ENCODE data around the gene SLC25A17. TPM values are rescaled to one million over a fixed set of nuclear protein-coding genes. Genes with fewer than 3 reads are reported as not detected.
"Not testable (repeated sequence)": the region's sequence is repeated elsewhere in the genome, so short reads cannot be mapped to it uniquely, and the experiment has no call there.

Gene SLC25A17
- total and polyA plus RNA-seq, 2 donors from 2014 or later = 15.3 to 23.8 TPM

DNA sequence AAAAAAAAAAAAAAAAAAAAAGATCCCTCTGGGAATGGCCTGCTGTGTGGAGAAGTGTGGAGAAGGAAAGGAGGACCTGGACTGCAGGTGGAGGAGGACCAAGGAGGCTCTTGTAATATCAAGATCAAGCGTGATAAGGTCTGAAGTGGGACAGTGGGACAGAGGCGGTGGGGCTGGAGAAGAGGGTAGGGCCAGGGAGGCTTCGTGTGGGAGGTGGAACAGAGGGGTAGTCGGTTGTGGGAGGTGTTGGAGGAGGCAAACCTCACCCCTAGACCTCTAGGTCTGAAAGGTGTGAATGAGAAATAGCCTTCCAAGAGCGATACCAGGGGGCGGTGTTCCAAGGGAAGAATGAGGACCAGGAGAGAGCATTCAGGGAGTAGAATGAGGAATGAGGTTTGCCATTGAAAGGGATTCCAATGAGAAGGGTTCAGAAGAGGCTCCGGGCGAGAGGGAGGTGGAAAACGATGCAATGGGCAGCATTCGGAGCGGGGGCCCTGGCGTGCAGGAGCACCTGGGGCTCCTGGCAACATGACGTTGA is 95.7 kb downstream of the SLC25A17 start:
- Histone ChIP-seq H3K9ac (ENCODE audit: low read length in 3 of 3) (no peak overlapping the region), H3K4me3 (ENCODE audit: low read length in 3 of 3) (no peak overlapping the region), H3K36me3 (ENCODE audit: control insufficient read depth in 2 of 3, insufficient read depth in 3 of 3, low read length in 3 of 3) (no peaks in the 10 kb centered on the region), H3K27me3 (ENCODE audit: control insufficient read depth, insufficient read depth, low read length) (no peaks in the 10 kb centered on the region), H3K27ac (ENCODE audit: low read depth in 2 of 2, low read length in 2 of 2) (no peak overlapping the region), H3K9me3 (ENCODE audit: control insufficient read depth in 2 of 3, insufficient read depth in 1 of 3, low read length in 3 of 3) (no peaks in the 10 kb centered on the region), H3K4me1 (ENCODE audit: control insufficient read depth in 2 of 3, insufficient read depth in 2 of 3, low read depth in 1 of 3, low read length in 3 of 3) (peaks cover 3 to 4% (median 3%) of the 10 kb centered on the region in 3 donors)
- intact Hi-C loops (cut with DNase I) = no loop called here
- DNase-seq (peak in 1 of 5 donors; percentile 22), FAIRE-seq (no peak)
- no peak for TF ChIP-seq CTCF (IDR thresholded peaks at IDR 0.05; ENCODE audit: borderline replicate concordance, extremely low read depth, insufficient read depth)

GRCh38 chr22:40721266-40721665 is 97.9 kb downstream of the SLC25A17 start:
- Histone ChIP-seq H3K9me3 (ENCODE audit: control insufficient read depth in 2 of 3, insufficient read depth in 1 of 3, low read length in 3 of 3) (no peaks in the 10 kb centered on the region), H3K4me3 (ENCODE audit: low read length in 3 of 3) (no peak overlapping the region), H3K4me1 (ENCODE audit: control insufficient read depth in 2 of 3, insufficient read depth in 2 of 3, low read depth in 1 of 3, low read length in 3 of 3) (peaks cover 0 to 4% (median 0%) of the 10 kb centered on the region in 3 donors), H3K36me3 (ENCODE audit: control insufficient read depth in 2 of 3, insufficient read depth in 3 of 3, low read length in 3 of 3) (no peaks in the 10 kb centered on the region), H3K27ac (ENCODE audit: low read depth in 2 of 2, low read length in 2 of 2) (no peak overlapping the region), H3K27me3 (ENCODE audit: control insufficient read depth, insufficient read depth, low read length) (no peaks in the 10 kb centered on the region), H3K9ac (ENCODE audit: low read length in 3 of 3) (no peak overlapping the region)
- FAIRE-seq (no peak), DNase-seq (peak in 4 of 5 donors; percentile 72 to 90 (median 80))
- TF ChIP-seq CTCF (IDR thresholded peaks at IDR 0.05; ENCODE audit: borderline replicate concordance, extremely low read depth, insufficient read depth) = no peak
- intact Hi-C loops (cut with DNase I) = no loop called here

GRCh38 chr22:40720538-40721256 is 98.4 kb downstream of the SLC25A17 start:
- FAIRE-seq (no peak), DNase-seq (peak in 2 of 5 donors; percentile 27 to 36)
- intact Hi-C loops (cut with DNase I) = no loop called here
- Histone ChIP-seq H3K9me3 (ENCODE audit: control insufficient read depth in 2 of 3, insufficient read depth in 1 of 3, low read length in 3 of 3) (no peaks in the 10 kb centered on the region), H3K27ac (ENCODE audit: low read depth in 2 of 2, low read length in 2 of 2) (no peak overlapping the region), H3K9ac (ENCODE audit: low read length in 3 of 3) (no peak overlapping the region), H3K36me3 (ENCODE audit: control insufficient read depth in 2 of 3, insufficient read depth in 3 of 3, low read length in 3 of 3) (no peaks in the 10 kb centered on the region), H3K27me3 (ENCODE audit: control insufficient read depth, insufficient read depth, low read length) (no peaks in the 10 kb centered on the region), H3K4me1 (ENCODE audit: control insufficient read depth in 2 of 3, insufficient read depth in 2 of 3, low read depth in 1 of 3, low read length in 3 of 3) (peaks cover 0 to 4% (median 0%) of the 10 kb centered on the region in 3 donors), H3K4me3 (ENCODE audit: low read length in 3 of 3) (no peak overlapping the region)
- TF ChIP-seq CTCF (IDR thresholded peaks at IDR 0.05; ENCODE audit: borderline replicate concordance, extremely low read depth, insufficient read depth) = no peak

DNA sequence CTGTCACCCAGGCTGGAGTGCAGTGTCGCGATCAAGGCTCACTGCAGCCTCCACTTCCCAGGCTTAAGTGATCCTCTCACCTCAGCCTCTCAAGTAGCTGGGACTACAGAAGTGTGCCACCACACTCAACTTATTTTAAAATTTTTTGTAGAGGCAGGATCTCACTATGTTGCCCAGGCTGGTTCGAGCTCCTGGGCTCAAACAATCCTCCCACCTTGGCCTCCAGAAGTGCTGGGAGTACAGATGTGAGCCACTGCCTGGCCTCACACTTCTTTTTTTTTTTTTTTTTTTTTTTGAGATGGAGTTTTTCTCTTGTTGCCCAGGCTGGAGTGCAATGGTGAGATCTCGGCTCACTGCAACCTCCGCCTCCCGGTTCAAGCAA is 99.0 kb downstream of the SLC25A17 start:
- H3K9ac ChIP-seq (ENCODE audit: low read length in 3 of 3); H3K4me1 ChIP-seq (ENCODE audit: control insufficient read depth in 2 of 3, insufficient read depth in 2 of 3, low read depth in 1 of 3, low read length in 3 of 3); H3K27ac ChIP-seq (ENCODE audit: low read depth in 2 of 2, low read length in 2 of 2); intact Hi-C loops (cut with DNase I); H3K36me3 ChIP-seq (ENCODE audit: control insufficient read depth in 2 of 3, insufficient read depth in 3 of 3, low read length in 3 of 3); DNase-seq; H3K27me3 ChIP-seq (ENCODE audit: control insufficient read depth, insufficient read depth, low read length); H3K9me3 ChIP-seq (ENCODE audit: control insufficient read depth in 2 of 3, insufficient read depth in 1 of 3, low read length in 3 of 3); H3K4me3 ChIP-seq (ENCODE audit: low read length in 3 of 3); FAIRE-seq: not testable (repeated sequence)

Small RNA genes lying within 50 kb of the gene (microRNA-seq; reads per million reads assigned to microRNA genes)
- gene MIR4766 = not detected

Other genes starting within 250 kb of the SLC25A17 start
- gene MRTFA, start 182.6 kb downstream of the SLC25A17 start, total RNA-seq = 59.9 TPM
- 12.5 TPM for gene MRTFA, start 182.6 kb downstream of the SLC25A17 start, polyA plus RNA-seq (ENCODE audit: insufficient read depth, low read depth, low replicate concordance)
- not detected for gene MCHR1, start 139.9 kb downstream of the SLC25A17 start, total RNA-seq
- not detected for gene MCHR1, start 139.9 kb downstream of the SLC25A17 start, polyA plus RNA-seq (ENCODE audit: insufficient read depth, low read depth, low replicate concordance)
- 196 TPM for gene ST13, start 37.3 kb upstream of the SLC25A17 start, total RNA-seq
- 230 TPM for gene ST13, start 37.3 kb upstream of the SLC25A17 start, polyA plus RNA-seq (ENCODE audit: insufficient read depth, low read depth, low replicate concordance)
- 22.5 TPM for gene XPNPEP3, start 37.8 kb upstream of the SLC25A17 start, total RNA-seq
- 4.6 TPM for gene XPNPEP3, start 37.8 kb upstream of the SLC25A17 start, polyA plus RNA-seq (ENCODE audit: insufficient read depth, low read depth, low replicate concordance)
- not detected for gene DNAJB7, start 42.8 kb upstream of the SLC25A17 start, total RNA-seq
- gene DNAJB7, start 42.8 kb upstream of the SLC25A17 start, polyA plus RNA-seq (ENCODE audit: insufficient read depth, low read depth, low replicate concordance) = not detected
- gene RBX1, start 132.0 kb upstream of the SLC25A17 start, total RNA-seq = 56.2 TPM
- 92.2 TPM for gene RBX1, start 132.0 kb upstream of the SLC25A17 start, polyA plus RNA-seq (ENCODE audit: insufficient read depth, low read depth, low replicate concordance)

Measured in kidney (tissue), 14 donors.